Panc1 (cell line): ENCODE data around the gene ZNRF3. TPM values are rescaled to one million over a fixed set of nuclear protein-coding genes. Genes with fewer than 3 reads are reported as not detected.

Experiments
- ATAC-seq: fragments of 200-7000 bp; cut with Tn5 transposase; 2 replicates; pipeline ENCODE4 v1.9.1; 2020; ENCODE audit warnings: mild to moderate bottlenecking, moderate library complexity
- BruUV-seq: library from RNA; stranded (reverse); fragments of 400-500 nt; replicated peaks from 2 replicates; lab custom pipeline; 2021; lab: Mats Ljungman, UMichigan
- CTCF ChIA-PET: fragments of 300-600 bp; sonication (Branson Sonifier 250); formaldehyde crosslinking; loops from one replicate; lab custom pipeline; 2022; ENCODE audit warnings: antibody characterized with exemption; lab: Charles Lee
- POLR2A ChIA-PET: fragments of 300-600 bp; sonication (Branson Sonifier 250); formaldehyde crosslinking; loops from one replicate; lab custom pipeline; 2022; ENCODE audit warnings: antibody characterized with exemption; lab: Charles Lee
- DNase-seq: peaks from one replicate; pipeline ENCODE4 v3.0.0-alpha.2; 2010; ENCODE audit warnings: low read depth, low spot score
- H3K27ac ChIP-seq: 2 replicates; pipeline ENCODE4 v1.5.1; 2011; ENCODE audit warnings: mild to moderate bottlenecking, low read length, inconsistent platforms
- H3K27me3 ChIP-seq: fragments of 200-500 bp; sonication (Bioruptor generic); 2 replicates; pipeline ENCODE4 v1.6.0; 2014; ENCODE audit warnings: low read length, inconsistent platforms; ENCODE audit not compliant: control insufficient read depth, insufficient read depth
- H3K36me3 ChIP-seq: fragments of 200-500 bp; sonication (Bioruptor generic); 2 replicates; pipeline ENCODE4 v1.5.1; 2014; ENCODE audit warnings: inconsistent platforms, mild to moderate bottlenecking, low read length, moderate library complexity; ENCODE audit not compliant: control insufficient read depth, insufficient read depth
- H3K4me1 ChIP-seq: 2 replicates; pipeline ENCODE4 v1.5.1; 2011; ENCODE audit warnings: inconsistent platforms, mild to moderate bottlenecking, low read length, moderate library complexity; ENCODE audit not compliant: control insufficient read depth, insufficient read depth
- H3K4me3 ChIP-seq, 2 experiments: 2 replicates each; pipeline ENCODE4 v1.5.1; 2011 to 2012; ENCODE audit warnings: low read depth in 2 of 2, low read length in 2 of 2, mild to moderate bottlenecking in 2 of 2, inconsistent platforms in 1 of 2, moderate library complexity in 1 of 2
- H3K9me3 ChIP-seq: fragments of 200-500 bp; sonication (Bioruptor generic); 2 replicates; pipeline ENCODE4 v1.5.1; 2014; ENCODE audit warnings: low read depth, mild to moderate bottlenecking, inconsistent platforms, low read length, moderate library complexity; ENCODE audit not compliant: control insufficient read depth, insufficient read depth
- CTCF ChIP-seq: fragments of 450-650 bp; IDR thresholded peaks from 2 replicates; pipeline ENCODE4 v1.5.1; 2017; ENCODE audit warnings: mild to moderate bottlenecking
- POLR2AphosphoS5 ChIP-seq: IDR thresholded peaks from 2 replicates; pipeline ENCODE4 v1.6.1; 2012; ENCODE audit warnings: mild to moderate bottlenecking, low read depth, low read length, moderate library complexity
- REST ChIP-seq, 2 experiments: IDR thresholded peaks; 2 replicates each; pipeline ENCODE4 v1.6.1; 2011 to 2012; ENCODE audit warnings: low read depth in 2 of 2, control low read depth in 1 of 2, low read length in 1 of 2, mild to moderate bottlenecking in 1 of 2, moderate library complexity in 1 of 2; ENCODE audit not compliant: insufficient read depth in 1 of 2
- SIN3A ChIP-seq: IDR thresholded peaks from 2 replicates; pipeline ENCODE4 v1.6.1; 2012; ENCODE audit warnings: low read depth, mild to moderate bottlenecking, low read length, moderate library complexity, borderline replicate concordance; ENCODE audit not compliant: insufficient read depth
- TCF7L2 ChIP-seq: IDR thresholded peaks from 2 replicates; pipeline ENCODE4 v1.6.1; 2011; ENCODE audit warnings: mild to moderate bottlenecking, low read depth, low read length, inconsistent platforms
- in situ Hi-C: cut with HindIII; loops from 2 replicates; pipeline ENCODE4 v1.10.0; 2016; ENCODE audit warnings: low sequenced_read_pairs, low pct_unique_long_range_greater_than_20kb
- intact Hi-C: fragments of 100-400 bp; cut with micrococcal nuclease; formaldehyde crosslinking; loops from one replicate; pipeline ENCODE4 v1.10.0; 2022; ENCODE audit not compliant: unreplicated experiment
- total RNA-seq: library from RNA; stranded (reverse); gene quantifications from one replicate; pipeline ENCODE4 v1.2.1, GENCODE V29; 2021; ENCODE audit not compliant: unreplicated experiment

Gene ZNRF3
- total RNA-seq, 1 experiment from 2014 or later = 7.3 TPM

- POLR2A ChIA-PET = interaction anchor here (0.5 kb wide), 1 partner anchor 161 kb away, joined by 4 read pairs; no protein-coding TSS in a partner anchor
- ATAC-seq (no peak), DNase-seq (no peak)
- no peaks in the 10 kb centered on the region for H3K27me3 ChIP-seq
- in situ Hi-C loops = no loop called here
- no peaks in the 10 kb centered on the region for H3K36me3 ChIP-seq
- intact Hi-C loops = no loop called here
- no peak overlapping the region for H3K27ac ChIP-seq
- no peak overlapping the region for H3K4me3 ChIP-seq
- BruUV-seq = no TSS peak
- CTCF ChIA-PET = no interaction called here
- peaks cover 5% of the 10 kb centered on the region; the same call in 1 of the 2 replicates for H3K4me1 ChIP-seq
- TF ChIP-seq CTCF = no peak
- no peak for TF ChIP-seq TCF7L2
- TF ChIP-seq REST (IDR thresholded peaks at IDR 0.05; ENCODE audit: insufficient read depth in 1 of 2, low read depth in 2 of 2, low read length in 1 of 2) = no peak
- no peak for TF ChIP-seq SIN3A
- no peak for TF ChIP-seq POLR2AphosphoS5
- no peaks in the 10 kb centered on the region for H3K9me3 ChIP-seq
Observed at GRCh38 chr22:28909375-28909774, 26.0 kb downstream of the ZNRF3 start.

GRCh38 chr22:28910569-28911303 is 27.4 kb downstream of the ZNRF3 start:
- in situ Hi-C loops = no loop called here
- intact Hi-C loops = no loop called here
- ATAC-seq = no peak
- Histone ChIP-seq H3K27me3 (no peaks in the 10 kb centered on the region), H3K9me3 (no peaks in the 10 kb centered on the region), H3K4me1 (peaks cover 3% of the 10 kb centered on the region; the same call in 1 of the 2 replicates), H3K27ac (no peak overlapping the region), H3K36me3 (no peaks in the 10 kb centered on the region), H3K4me3 (no peak overlapping the region)
- ChIA-PET POLR2A (no interaction called here), CTCF (no interaction called here)
- BruUV-seq = no TSS peak
- no peak for DNase-seq
- TF ChIP-seq SIN3A (no peak), CTCF (no peak)
